BJ (cell line): ENCODE data around the gene GPRC5B. TPM values are rescaled to one million over a fixed set of nuclear protein-coding genes. Genes with fewer than 3 reads are reported as not detected.

Experiments
- CTCF ChIA-PET: fragments of 350-600 bp; formaldehyde crosslinking; extraction: SDS; loops from one replicate; lab custom pipeline; 2021; ENCODE audit warnings: antibody characterized with exemption, inconsistent platforms; lab: Yijun Ruan, JAX
- POLR2A ChIA-PET: fragments of 300-600 bp; sonication (Branson Sonifier 250); formaldehyde crosslinking; extraction: SDS; loops from one replicate; lab custom pipeline; 2021; ENCODE audit warnings: antibody characterized with exemption; lab: Charles Lee
- DNase-seq: peaks from one replicate; pipeline ENCODE4 v3.0.0-alpha.2; 2011; ENCODE audit warnings: low read depth
- H3K27me3 ChIP-seq: 2 replicates; pipeline ENCODE4 v1.6.0; 2011; ENCODE audit warnings: low read length; ENCODE audit not compliant: control insufficient read depth, insufficient read depth
- H3K36me3 ChIP-seq: 2 replicates; pipeline ENCODE4 v1.5.1; 2011; ENCODE audit warnings: low read length; ENCODE audit not compliant: control insufficient read depth, insufficient read depth
- H3K4me3 ChIP-seq: 2 replicates; pipeline ENCODE4 v1.5.1; 2011; ENCODE audit warnings: low read depth, mild to moderate bottlenecking, control low read depth, low read length
- polyA plus RNA-seq: library from polyadenylated mRNA; depleted of rRNA; stranded (reverse); fragments of >200 nt; gene quantifications from 2 replicates; pipeline ENCODE4 v1.2.3, GENCODE V29; 2011
- TF ChIP-seq, protein P1 (sequence below): IDR thresholded peaks from 2 replicates; pipeline ENCODE4 v1.5.1; 2011; ENCODE audit warnings: low read depth, mild to moderate bottlenecking, control low read depth, inconsistent platforms, low read length, moderate library complexity; ENCODE audit not compliant: insufficient read depth

The GPRC5B gene
- polyA plus RNA-seq, 1 experiment: 0.33 TPM

DNA sequence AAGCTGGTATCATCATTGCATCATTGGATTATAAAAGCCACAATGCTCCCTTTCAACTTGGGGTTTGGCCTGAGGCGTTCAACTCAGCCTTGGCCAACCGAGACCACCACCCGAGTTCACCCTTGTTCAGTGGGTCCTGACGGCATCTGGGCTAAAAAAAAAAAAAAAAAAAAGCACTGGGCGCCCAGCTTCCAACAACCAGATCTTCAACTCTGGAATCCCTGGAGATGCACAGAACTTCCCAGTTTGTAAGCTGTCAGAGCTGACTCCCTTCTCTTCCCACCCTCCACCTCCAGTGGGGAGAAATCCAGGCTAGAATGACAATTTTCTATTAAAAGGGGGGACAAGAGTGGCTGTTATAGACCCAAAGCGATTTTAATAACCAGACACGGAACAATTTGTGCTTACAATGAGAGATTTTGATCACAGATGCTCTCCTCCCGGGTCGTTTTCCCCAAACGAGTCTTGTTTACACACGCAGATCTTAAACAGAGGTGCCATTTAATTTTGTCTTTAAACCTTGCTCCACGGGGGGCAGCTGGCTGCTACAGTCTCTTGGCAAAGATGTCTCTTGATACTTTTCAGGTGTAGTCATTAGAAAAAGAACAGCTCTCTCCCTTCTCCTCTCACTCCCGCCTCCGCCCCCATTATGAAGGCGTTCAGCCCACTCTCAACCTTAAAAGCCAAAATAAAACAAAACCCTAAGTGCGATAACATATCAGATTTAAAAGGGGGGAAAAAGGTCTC lies 26.9 kb downstream of the GPRC5B start:
- Histone ChIP-seq H3K4me3 (no peak overlapping the region), H3K27me3 (no peaks in the 10 kb centered on the region), H3K36me3 (no peaks in the 10 kb centered on the region)
- POLR2A ChIA-PET: no interaction called here
- CTCF ChIA-PET: interaction anchor here (1.3 kb wide), 1 partner anchor 29 kb away, joined by 4 read pairs; no protein-coding TSS in a partner anchor
- DNase-seq: no peak
- TF ChIP-seq, protein P1, sequence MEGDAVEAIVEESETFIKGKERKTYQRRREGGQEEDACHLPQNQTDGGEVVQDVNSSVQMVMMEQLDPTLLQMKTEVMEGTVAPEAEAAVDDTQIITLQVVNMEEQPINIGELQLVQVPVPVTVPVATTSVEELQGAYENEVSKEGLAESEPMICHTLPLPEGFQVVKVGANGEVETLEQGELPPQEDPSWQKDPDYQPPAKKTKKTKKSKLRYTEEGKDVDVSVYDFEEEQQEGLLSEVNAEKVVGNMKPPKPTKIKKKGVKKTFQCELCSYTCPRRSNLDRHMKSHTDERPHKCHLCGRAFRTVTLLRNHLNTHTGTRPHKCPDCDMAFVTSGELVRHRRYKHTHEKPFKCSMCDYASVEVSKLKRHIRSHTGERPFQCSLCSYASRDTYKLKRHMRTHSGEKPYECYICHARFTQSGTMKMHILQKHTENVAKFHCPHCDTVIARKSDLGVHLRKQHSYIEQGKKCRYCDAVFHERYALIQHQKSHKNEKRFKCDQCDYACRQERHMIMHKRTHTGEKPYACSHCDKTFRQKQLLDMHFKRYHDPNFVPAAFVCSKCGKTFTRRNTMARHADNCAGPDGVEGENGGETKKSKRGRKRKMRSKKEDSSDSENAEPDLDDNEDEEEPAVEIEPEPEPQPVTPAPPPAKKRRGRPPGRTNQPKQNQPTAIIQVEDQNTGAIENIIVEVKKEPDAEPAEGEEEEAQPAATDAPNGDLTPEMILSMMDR: no peak

DNA sequence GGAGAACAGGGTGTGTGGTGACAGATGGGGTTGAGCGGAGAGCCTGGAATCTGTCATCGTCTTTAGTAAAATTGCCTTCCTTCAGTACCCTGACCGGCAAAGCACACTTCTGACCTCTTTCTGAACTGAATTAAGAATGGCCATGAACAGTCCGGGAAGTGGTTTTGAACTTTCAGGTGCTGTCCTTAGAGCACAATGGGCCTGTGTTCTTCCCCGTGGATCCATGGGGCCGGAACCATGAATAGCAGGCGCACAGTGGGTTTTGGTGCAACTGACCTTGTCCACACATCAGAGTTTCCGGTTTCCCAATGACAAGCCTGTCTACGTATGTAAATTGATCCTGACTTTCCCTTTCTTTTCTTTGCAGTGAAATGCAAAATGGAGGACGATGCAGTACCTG lies 28.5 kb downstream of the GPRC5B start:
- ChIA-PET CTCF (no interaction called here), POLR2A (no interaction called here)
- no peaks in the 10 kb centered on the region for H3K36me3 ChIP-seq
- H3K4me3 ChIP-seq: no peak overlapping the region
- no peak for DNase-seq
- TF ChIP-seq, protein P1: no peak
- H3K27me3 ChIP-seq: no peaks in the 10 kb centered on the region

DNA sequence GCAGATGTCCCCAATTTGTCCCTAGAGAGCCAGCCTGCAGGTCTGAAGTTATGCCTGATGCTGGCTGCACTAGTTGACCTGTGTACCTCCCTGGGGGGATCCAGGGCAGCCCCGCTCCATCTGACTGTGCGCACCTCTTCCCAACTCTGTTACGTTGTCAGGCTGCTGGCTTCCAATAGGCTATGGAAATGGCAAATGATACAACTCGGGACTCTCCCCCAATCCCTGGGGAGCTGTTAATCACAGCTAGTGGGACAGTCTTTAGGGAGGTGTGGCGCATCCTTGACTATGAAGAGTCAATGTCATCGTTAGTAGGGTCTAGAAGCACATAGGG lies 30.1 kb downstream of the GPRC5B start:
- no peak for DNase-seq
- Histone ChIP-seq H3K4me3 (no peak overlapping the region), H3K36me3 (no peaks in the 10 kb centered on the region), H3K27me3 (no peaks in the 10 kb centered on the region)
- POLR2A ChIA-PET: no interaction called here
- TF ChIP-seq, protein P1: no peak
- CTCF ChIA-PET: no interaction called here

DNA sequence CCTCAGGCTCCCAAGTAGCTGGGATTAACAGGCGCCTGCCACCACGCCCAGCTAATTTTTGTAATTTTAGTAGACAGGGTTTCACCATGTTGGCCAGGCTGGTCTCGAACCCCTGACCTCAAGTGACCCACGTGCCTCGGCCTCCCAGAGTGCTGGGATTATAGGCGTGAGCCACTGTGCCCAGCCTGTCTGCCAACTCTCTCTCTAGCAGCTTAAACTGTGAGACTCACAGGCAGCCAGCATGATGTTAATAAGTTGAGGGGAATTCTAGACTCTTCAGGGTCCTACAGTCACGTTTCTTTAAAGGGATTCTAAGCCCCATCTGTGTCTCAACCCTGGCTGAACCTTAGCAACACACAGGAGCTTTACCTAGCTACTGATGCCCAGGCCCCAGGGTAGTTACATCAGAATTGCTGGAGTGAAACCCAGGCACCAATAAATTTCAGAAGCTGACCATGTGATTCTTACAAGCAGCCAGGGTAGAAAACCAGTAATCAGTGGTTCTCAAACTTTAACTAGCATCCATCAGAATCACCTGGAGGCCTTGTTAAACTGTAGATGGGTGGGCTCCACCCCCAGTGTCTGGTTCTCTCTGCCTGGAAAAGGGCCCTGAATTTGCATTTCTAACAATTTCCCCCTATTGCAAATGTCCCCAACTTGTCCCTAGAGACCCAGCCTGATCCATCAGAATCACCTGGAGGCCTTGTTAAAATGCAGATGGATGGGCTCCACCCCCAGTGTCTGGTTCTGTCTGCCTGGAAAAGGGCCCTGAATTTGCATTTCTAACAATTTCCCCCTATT lies 30.7 kb downstream of the GPRC5B start:
- no peaks in the 10 kb centered on the region for H3K27me3 ChIP-seq
- H3K36me3 ChIP-seq: no peaks in the 10 kb centered on the region
- TF ChIP-seq, protein P1: no peak
- ChIA-PET POLR2A (no interaction called here), CTCF (interaction anchor here (0.5 to 1.1 kb wide), 2 partner anchors 47 to 102 kb away, joined by 3 to 4 read pairs; no protein-coding TSS in a partner anchor)
- DNase-seq: no peak
- no peak overlapping the region for H3K4me3 ChIP-seq

DNA sequence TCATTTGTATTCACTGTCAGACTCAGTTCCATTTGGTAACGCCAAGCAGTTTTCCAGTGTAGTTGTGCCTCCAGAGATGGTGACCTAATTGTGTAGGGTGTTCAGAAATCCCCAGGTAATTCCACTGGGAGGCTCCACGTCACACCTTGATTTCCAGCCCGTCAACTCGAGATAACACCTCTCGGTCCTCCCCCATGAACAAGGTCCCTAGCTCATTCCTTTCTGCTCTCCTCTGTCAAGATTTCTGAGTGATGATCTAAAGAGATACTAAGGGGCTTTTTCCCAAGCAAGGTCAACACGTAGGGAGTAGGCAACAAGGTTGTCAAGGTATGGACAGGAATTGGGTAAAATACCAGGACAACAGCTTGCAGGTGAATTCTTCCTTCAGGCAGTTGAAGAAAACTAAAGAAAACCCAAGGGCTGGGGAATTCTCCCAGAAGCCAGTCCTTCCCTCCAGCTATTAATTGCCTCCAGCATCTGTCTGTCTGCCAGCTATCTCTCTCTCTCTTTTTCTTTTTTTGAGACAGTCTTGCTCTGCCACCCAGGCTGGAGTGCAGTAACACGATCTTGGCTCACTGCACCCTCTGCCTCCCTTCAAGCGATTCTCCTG lies 31.4 kb downstream of the GPRC5B start:
- CTCF ChIA-PET: interaction anchor here (0.5 to 1.1 kb wide), 2 partner anchors 47 to 101 kb away, joined by 3 to 4 read pairs; no protein-coding TSS in a partner anchor
- Histone ChIP-seq H3K27me3 (no peaks in the 10 kb centered on the region), H3K36me3 (no peaks in the 10 kb centered on the region), H3K4me3 (no peak overlapping the region)
- DNase-seq: no peak
- TF ChIP-seq, protein P1: no peak
- POLR2A ChIA-PET: no interaction called here
